DND-41 (cell line): ENCODE data around the gene HEBP1.

Source experiments
- ATAC-seq: fragments of 200-7000 bp; cut with Tn5 transposase; 3 replicates; pipeline ENCODE4 v1.9.1; 2021; ENCODE audit warnings: low read depth; ENCODE audit not compliant: insufficient read depth
- DNase-seq: peaks from one replicate; pipeline ENCODE4 v3.0.0-alpha.2; 2020
- H2AFZ ChIP-seq: 2 replicates; pipeline ENCODE4 v1.6.0; 2012; ENCODE audit warnings: low read depth, low read length
- H3K27ac ChIP-seq: 2 replicates; pipeline ENCODE4 v1.5.1; 2012; ENCODE audit warnings: low read length, inconsistent platforms
- H3K27me3 ChIP-seq: fragments of 200-600 bp; sonication (generic); 2 replicates; pipeline ENCODE4 v1.6.0; 2012; ENCODE audit warnings: low read length, mild to moderate bottlenecking, inconsistent platforms; ENCODE audit not compliant: insufficient read depth, poor library complexity
- H3K36me3 ChIP-seq: 2 replicates; pipeline ENCODE4 v1.5.1; 2012; ENCODE audit warnings: low read length, inconsistent platforms; ENCODE audit not compliant: insufficient read depth
- H3K4me1 ChIP-seq: 2 replicates; pipeline ENCODE4 v1.5.1; 2012; ENCODE audit warnings: mild to moderate bottlenecking, low read length; ENCODE audit not compliant: insufficient read depth
- H3K4me2 ChIP-seq: 2 replicates; pipeline ENCODE4 v1.6.0; 2012; ENCODE audit warnings: mild to moderate bottlenecking, moderate library complexity, low read length, inconsistent platforms; ENCODE audit not compliant: insufficient read depth
- H3K4me3 ChIP-seq, 2 experiments: fragments of 200-600 bp in 1 of 2; shearing (Covaris generic) in 1 of 2; 2 replicates each; pipeline ENCODE4 v1.5.1; 2012 to 2016; ENCODE audit warnings: inconsistent platforms in 2 of 2, low read length in 2 of 2, mild to moderate bottlenecking in 2 of 2, low read depth in 1 of 2, moderate library complexity in 1 of 2
- H3K79me2 ChIP-seq: 2 replicates; pipeline ENCODE4 v1.6.0; 2012; ENCODE audit warnings: low read length, inconsistent platforms; ENCODE audit not compliant: insufficient read depth
- H3K9ac ChIP-seq: 2 replicates; pipeline ENCODE4 v1.6.0; 2012; ENCODE audit warnings: low read depth, mild to moderate bottlenecking, inconsistent platforms, low read length, moderate library complexity
- H3K9me3 ChIP-seq: 2 replicates; pipeline ENCODE4 v1.5.1; 2012; ENCODE audit warnings: low read length, moderate library complexity, mild to moderate bottlenecking, inconsistent platforms; ENCODE audit not compliant: insufficient read depth, severe bottlenecking
- H4K20me1 ChIP-seq: 2 replicates; pipeline ENCODE4 v1.6.0; 2012; ENCODE audit warnings: low read length; ENCODE audit not compliant: insufficient read depth
- EZH2 ChIP-seq: IDR thresholded peaks from 3 replicates; pipeline ENCODE4 v1.6.1; 2012; ENCODE audit warnings: borderline replicate concordance, low read depth, mild to moderate bottlenecking, moderate library complexity, low read length, inconsistent platforms; ENCODE audit not compliant: severe bottlenecking
- TF ChIP-seq, protein P1 (sequence below): IDR thresholded peaks from 2 replicates; pipeline ENCODE4 v1.5.1; 2012; ENCODE audit warnings: borderline replicate concordance, low read length, moderate library complexity, mild to moderate bottlenecking; ENCODE audit not compliant: poor library complexity, severe bottlenecking; ENCODE audit errors: extremely low read depth

Gene HEBP1

DNA sequence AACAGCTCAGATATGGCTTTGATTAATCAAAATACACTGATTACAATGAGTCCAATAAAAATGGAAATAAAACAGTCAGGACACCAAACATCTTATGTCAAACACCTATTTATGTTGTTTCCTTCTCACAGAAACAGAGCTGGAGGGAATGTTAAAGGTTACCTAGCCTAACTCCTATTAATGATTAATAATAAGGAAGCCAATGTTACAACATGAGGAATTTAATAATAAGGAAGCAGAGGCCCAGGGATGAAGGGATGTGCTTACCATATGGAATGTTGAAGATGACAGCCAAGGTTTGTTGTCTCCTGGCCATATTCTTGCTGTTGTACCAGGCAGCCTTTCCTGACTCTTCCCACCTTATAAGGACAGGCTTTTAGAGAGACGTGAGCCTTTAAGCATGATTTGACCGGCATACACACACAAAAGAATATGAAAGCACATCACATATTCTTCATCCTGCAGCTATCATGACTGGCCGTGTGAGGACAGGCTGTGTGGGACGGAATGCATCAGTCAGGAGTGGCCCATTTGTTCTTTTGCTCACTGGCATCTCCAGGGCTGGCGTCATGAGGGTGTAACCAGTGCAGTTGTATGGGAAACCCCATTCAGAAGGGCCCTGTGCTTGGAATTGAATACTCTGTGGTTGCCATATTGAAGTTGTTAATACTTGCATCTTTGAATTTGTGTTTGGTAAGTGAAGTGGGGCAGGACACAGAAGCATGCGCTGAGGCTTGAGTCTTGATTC is 45.0 kb downstream of the HEBP1 start:
- no peak for ATAC-seq
- TF ChIP-seq, protein P1, sequence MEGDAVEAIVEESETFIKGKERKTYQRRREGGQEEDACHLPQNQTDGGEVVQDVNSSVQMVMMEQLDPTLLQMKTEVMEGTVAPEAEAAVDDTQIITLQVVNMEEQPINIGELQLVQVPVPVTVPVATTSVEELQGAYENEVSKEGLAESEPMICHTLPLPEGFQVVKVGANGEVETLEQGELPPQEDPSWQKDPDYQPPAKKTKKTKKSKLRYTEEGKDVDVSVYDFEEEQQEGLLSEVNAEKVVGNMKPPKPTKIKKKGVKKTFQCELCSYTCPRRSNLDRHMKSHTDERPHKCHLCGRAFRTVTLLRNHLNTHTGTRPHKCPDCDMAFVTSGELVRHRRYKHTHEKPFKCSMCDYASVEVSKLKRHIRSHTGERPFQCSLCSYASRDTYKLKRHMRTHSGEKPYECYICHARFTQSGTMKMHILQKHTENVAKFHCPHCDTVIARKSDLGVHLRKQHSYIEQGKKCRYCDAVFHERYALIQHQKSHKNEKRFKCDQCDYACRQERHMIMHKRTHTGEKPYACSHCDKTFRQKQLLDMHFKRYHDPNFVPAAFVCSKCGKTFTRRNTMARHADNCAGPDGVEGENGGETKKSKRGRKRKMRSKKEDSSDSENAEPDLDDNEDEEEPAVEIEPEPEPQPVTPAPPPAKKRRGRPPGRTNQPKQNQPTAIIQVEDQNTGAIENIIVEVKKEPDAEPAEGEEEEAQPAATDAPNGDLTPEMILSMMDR, result no peak
- no peak for TF ChIP-seq EZH2
- H3K27me3 ChIP-seq, result peaks cover 3% of the 10 kb centered on the region

DNA sequence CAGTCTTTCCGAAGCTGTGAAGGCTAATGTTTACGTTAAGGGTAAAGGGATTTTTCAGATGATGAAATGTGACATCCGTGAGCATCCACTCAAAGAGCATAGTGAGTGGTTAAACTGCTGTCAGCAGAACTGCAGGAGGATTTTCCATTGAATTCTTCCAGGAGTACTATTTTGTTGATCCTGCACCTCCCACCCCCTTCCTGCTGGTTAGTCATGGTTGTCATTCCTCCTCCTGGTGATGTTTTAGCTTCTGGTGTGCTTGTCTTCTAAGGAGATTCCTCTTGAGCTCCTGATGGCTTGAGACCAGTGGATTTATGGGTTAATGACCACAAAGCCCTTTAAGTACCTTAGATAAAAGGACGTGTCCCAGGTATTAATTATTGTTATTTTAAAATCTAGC is 45.7 kb downstream of the HEBP1 start:
- H3K4me3 ChIP-seq, result no peak overlapping the region
- H3K36me3 ChIP-seq, result no peaks in the 10 kb centered on the region
- peaks cover 3% of the 10 kb centered on the region for H3K27me3 ChIP-seq
- H4K20me1 ChIP-seq, result no peaks in the 10 kb centered on the region
- no peaks in the 10 kb centered on the region for H3K4me1 ChIP-seq
- no peaks in the 10 kb centered on the region for H3K79me2 ChIP-seq
- ATAC-seq, result no peak
- no peak overlapping the region for H2AFZ ChIP-seq
- TF ChIP-seq EZH2, result no peak
- TF ChIP-seq, protein P1, result no peak
- no peak overlapping the region for H3K9ac ChIP-seq
- no peak overlapping the region for H3K4me2 ChIP-seq
- no peaks in the 10 kb centered on the region for H3K9me3 ChIP-seq
- no peak for DNase-seq
- H3K27ac ChIP-seq, result no peak overlapping the region

More for the DNA sequence above, 45.0 kb downstream of the HEBP1 start:
- Histone ChIP-seq H3K4me3 (no peak overlapping the region), H3K4me2 (no peak overlapping the region), H3K9ac (no peak overlapping the region), H3K4me1 (no peaks in the 10 kb centered on the region), H2AFZ (no peak overlapping the region), H4K20me1 (no peaks in the 10 kb centered on the region), H3K79me2 (no peaks in the 10 kb centered on the region), H3K36me3 (no peaks in the 10 kb centered on the region), H3K27ac (no peak overlapping the region), H3K9me3 (no peaks in the 10 kb centered on the region)
- DNase-seq, result no peak

DNA sequence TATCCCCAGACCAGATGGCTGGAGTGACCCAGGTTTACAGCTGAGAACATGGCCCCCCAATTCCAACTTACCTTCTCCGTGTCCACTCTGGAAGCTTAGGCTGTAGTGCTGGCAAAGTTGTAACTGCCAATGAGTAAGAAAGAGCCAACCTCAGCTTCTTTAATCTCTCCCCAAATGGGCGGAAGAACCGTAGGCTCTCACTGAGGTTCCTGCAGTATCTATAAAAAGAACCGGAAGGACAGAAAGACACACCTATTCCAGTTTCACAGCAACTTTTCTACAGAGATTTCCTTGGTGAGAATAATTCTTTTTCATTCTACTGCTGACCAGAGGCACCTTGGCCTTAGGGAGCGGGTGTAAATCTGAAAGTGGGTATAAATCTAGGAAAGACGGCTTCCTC is 48.0 kb downstream of the HEBP1 start, which contains the start of gene GPRC5D:
GPRC5D (minus strand) TSS at position 135 of the 400 bp plus-strand sequence. CDS start 1,786 bp downstream, outside the sequence.
- no peak within 1 kb of the TSS for H3K9ac ChIP-seq
- TF ChIP-seq EZH2, result no peak
- TF ChIP-seq, protein P1, result no peak
- DNase-seq, result no peak

More for the DNA sequence above, 48.0 kb downstream of the HEBP1 start, which contains the start of gene GPRC5D:
- Histone ChIP-seq H3K9me3 (no peaks in the 10 kb centered on the region), H2AFZ (no peak within 1 kb of the TSS), H3K4me1 (no peaks in the 10 kb centered on the region), H3K79me2 (no peaks in the 10 kb centered on the region), H3K36me3 (no peaks in the 10 kb centered on the region), H3K4me2 (no peak within 1 kb of the TSS), H4K20me1 (no peaks in the 10 kb centered on the region), H3K4me3 (no peak within 1 kb of the TSS), H3K27ac (no peak within 1 kb of the TSS), H3K27me3 (peaks cover 3% of the 10 kb centered on the region)
- ATAC-seq, result no peak
